HepG2 (cell line): Measurements from ENCODE around the gene FGF19. TPM values are rescaled to one million over a fixed set of nuclear protein-coding genes. Genes with fewer than 3 reads are reported as not detected.

Source experiments
- ATRX ChIP-seq: sonication (generic); formaldehyde crosslinking; IDR thresholded peaks from 2 replicates; pipeline ENCODE4 v1.4.0; 2020; ENCODE audit warnings: missing genetic modification reagents, borderline replicate concordance
- EEA1 ChIP-seq: sonication (generic); formaldehyde crosslinking; IDR thresholded peaks from 2 replicates; pipeline ENCODE4 v1.5.1; 2020; ENCODE audit warnings: mild to moderate bottlenecking, missing genetic modification reagents, borderline replicate concordance
- EHMT2 ChIP-seq: fragments of 200-600 bp; sonication (generic); IDR thresholded peaks from 2 replicates; pipeline ENCODE4 v1.7.0; 2017; ENCODE audit warnings: antibody characterized with exemption, low read depth, low read length, borderline replicate concordance
- ERF ChIP-seq: IDR thresholded peaks from 2 replicates; pipeline ENCODE4 v1.6.1; 2018; ENCODE audit warnings: missing biosample characterization, missing genetic modification reagents
- ETS1 ChIP-seq: sonication (generic); formaldehyde crosslinking; IDR thresholded peaks from 2 replicates; pipeline ENCODE4 v1.4.0; 2020; ENCODE audit warnings: missing genetic modification reagents
- PBX3 ChIP-seq: sonication (generic); formaldehyde crosslinking; IDR thresholded peaks from 2 replicates; pipeline ENCODE4 v1.8.1; 2023; ENCODE audit warnings: missing genetic modification reagents, inconsistent platforms, borderline replicate concordance
- RNF2 ChIP-seq: fragments of 450-650 bp; conservative IDR thresholded peaks from 2 replicates; pipeline ENCODE4 v1.6.1; 2016; ENCODE audit warnings: low read depth
- SIN3A ChIP-seq: IDR thresholded peaks from 2 replicates; pipeline ENCODE4 v1.6.1; 2011; ENCODE audit warnings: low read depth, mild to moderate bottlenecking, control low read depth, low read length, borderline replicate concordance
- SIX1 ChIP-seq: sonication (generic); formaldehyde crosslinking; IDR thresholded peaks from 2 replicates; pipeline ENCODE4 v1.4.0; 2020; ENCODE audit warnings: missing genetic modification reagents, borderline replicate concordance
- ZNF121 ChIP-seq: sonication (generic); formaldehyde crosslinking; IDR thresholded peaks from 2 replicates; pipeline ENCODE4 v1.5.0; 2020; ENCODE audit warnings: mild to moderate bottlenecking, missing genetic modification reagents
- ZNF20 ChIP-seq: sonication (generic); formaldehyde crosslinking; IDR thresholded peaks from 2 replicates; pipeline ENCODE4 v1.4.0; 2020; ENCODE audit warnings: mild to moderate bottlenecking, moderate library complexity, missing genetic modification reagents
- ZNF737 ChIP-seq: sonication (generic); formaldehyde crosslinking; IDR thresholded peaks from 2 replicates; pipeline ENCODE4 v1.5.0; 2020; ENCODE audit warnings: missing genetic modification reagents, mild to moderate bottlenecking, borderline replicate concordance
- ZNF773 ChIP-seq: sonication (generic); formaldehyde crosslinking; IDR thresholded peaks from 2 replicates; pipeline ENCODE4 v1.4.0; 2020; ENCODE audit warnings: missing genetic modification reagents, borderline replicate concordance
- ZSCAN9 ChIP-seq: IDR thresholded peaks from 2 replicates; pipeline ENCODE4 v1.6.1; 2016; ENCODE audit warnings: borderline replicate concordance
- ZXDC ChIP-seq: sonication (generic); formaldehyde crosslinking; IDR thresholded peaks from 2 replicates; pipeline ENCODE4 v1.5.0; 2020; ENCODE audit warnings: mild to moderate bottlenecking, missing genetic modification reagents
- polyA plus RNA-seq, 8 experiments: library from polyadenylated mRNA; depleted of rRNA in 3 of 8; stranded (reverse) in 7 of 8; unstranded in 1 of 8; fragments of >200 nt; fragmentation: Illumina TruSeq in 4 of 8; extraction: Trizol in 4 of 8; gene quantifications; 2 replicates each; pipeline versions ENCODE4 v1.2.1 to v1.2.3, GENCODE V29; 2011 to 2016; ENCODE audit warnings: low read depth in 4 of 8, missing spikeins in 1 of 8, mixed read lengths in 1 of 8; ENCODE audit not compliant: insufficient read depth in 1 of 8
- total RNA-seq, 5 experiments: library from RNA; depleted of rRNA; stranded (reverse); fragments of >200 nt; fragmentation: Illumina TruSeq; extraction: Trizol; gene quantifications; 2 replicates each; pipeline ENCODE4 v1.2.3, GENCODE V29; 2016; ENCODE audit warnings: low read depth in 1 of 5
- TF ChIP-seq, protein P1 (sequence below): IDR thresholded peaks from 2 replicates; pipeline ENCODE4 v1.4.0; 2020; ENCODE audit warnings: mild to moderate bottlenecking, missing genetic modification reagents

Gene FGF19
- total and polyA plus RNA-seq, 2 of the 13 experiments (the other 11 are each of a cell fraction or from before 2014, with no cell fraction given), result 0.07 TPM; not detected in 1

GRCh38 chr11:69667619-69668604 is 35.9 kb downstream of the FGF19 start (continued):
- TF ChIP-seq, protein P1, sequence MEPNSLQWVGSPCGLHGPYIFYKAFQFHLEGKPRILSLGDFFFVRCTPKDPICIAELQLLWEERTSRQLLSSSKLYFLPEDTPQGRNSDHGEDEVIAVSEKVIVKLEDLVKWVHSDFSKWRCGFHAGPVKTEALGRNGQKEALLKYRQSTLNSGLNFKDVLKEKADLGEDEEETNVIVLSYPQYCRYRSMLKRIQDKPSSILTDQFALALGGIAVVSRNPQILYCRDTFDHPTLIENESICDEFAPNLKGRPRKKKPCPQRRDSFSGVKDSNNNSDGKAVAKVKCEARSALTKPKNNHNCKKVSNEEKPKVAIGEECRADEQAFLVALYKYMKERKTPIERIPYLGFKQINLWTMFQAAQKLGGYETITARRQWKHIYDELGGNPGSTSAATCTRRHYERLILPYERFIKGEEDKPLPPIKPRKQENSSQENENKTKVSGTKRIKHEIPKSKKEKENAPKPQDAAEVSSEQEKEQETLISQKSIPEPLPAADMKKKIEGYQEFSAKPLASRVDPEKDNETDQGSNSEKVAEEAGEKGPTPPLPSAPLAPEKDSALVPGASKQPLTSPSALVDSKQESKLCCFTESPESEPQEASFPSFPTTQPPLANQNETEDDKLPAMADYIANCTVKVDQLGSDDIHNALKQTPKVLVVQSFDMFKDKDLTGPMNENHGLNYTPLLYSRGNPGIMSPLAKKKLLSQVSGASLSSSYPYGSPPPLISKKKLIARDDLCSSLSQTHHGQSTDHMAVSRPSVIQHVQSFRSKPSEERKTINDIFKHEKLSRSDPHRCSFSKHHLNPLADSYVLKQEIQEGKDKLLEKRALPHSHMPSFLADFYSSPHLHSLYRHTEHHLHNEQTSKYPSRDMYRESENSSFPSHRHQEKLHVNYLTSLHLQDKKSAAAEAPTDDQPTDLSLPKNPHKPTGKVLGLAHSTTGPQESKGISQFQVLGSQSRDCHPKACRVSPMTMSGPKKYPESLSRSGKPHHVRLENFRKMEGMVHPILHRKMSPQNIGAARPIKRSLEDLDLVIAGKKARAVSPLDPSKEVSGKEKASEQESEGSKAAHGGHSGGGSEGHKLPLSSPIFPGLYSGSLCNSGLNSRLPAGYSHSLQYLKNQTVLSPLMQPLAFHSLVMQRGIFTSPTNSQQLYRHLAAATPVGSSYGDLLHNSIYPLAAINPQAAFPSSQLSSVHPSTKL (CRISPR knock-in tag), result peak; percentile 85
- TF ChIP-seq EHMT2 (no peak), ZXDC (CRISPR knock-in tag) (no peak), ATRX (CRISPR knock-in tag) (no peak), EEA1 (CRISPR knock-in tag) (no peak), SIN3A (peak; percentile 55; the same call in 1 of the 2 replicates), ETS1 (CRISPR knock-in tag) (no peak), SIX1 (CRISPR knock-in tag) (peak; percentile 60; the same call in 1 of the 2 replicates), ZNF20 (CRISPR knock-in tag) (no peak), ERF (CRISPR knock-in tag) (peak; percentile 92), ZNF121 (CRISPR knock-in tag) (0 out of 2 replicates have a peak, but pooled peaks have one; percentile 40), ZSCAN9 (peak; percentile 95), PBX3 (CRISPR knock-in tag) (no peak), RNF2 (peak; percentile 84), ZNF773 (CRISPR knock-in tag) (no peak), ZNF737 (CRISPR knock-in tag) (no peak)
